22Rv1 (cell line): ENCODE data around the gene LRRC73.
"Not testable (repeated sequence)": the region's sequence is repeated elsewhere in the genome, so short reads cannot be mapped to it uniquely, and the experiment has no call there.

Source experiments
- H3K27ac ChIP-seq: fragments of 450-650 bp; 2 replicates; pipeline ENCODE4 v1.5.1; 2017
- CTCF ChIP-seq: fragments of 450-650 bp; IDR thresholded peaks from 2 replicates; pipeline ENCODE4 v1.5.1; 2017; ENCODE audit warnings: mild to moderate bottlenecking
- ZFX ChIP-seq: fragments of 450-650 bp; IDR thresholded peaks from 2 replicates; pipeline ENCODE4 v1.6.1; 2017; ENCODE audit warnings: antibody characterized with exemption, borderline replicate concordance

LRRC73 gene

GRCh38 chr6:43459535-43459934 lies 50.6 kb downstream of the LRRC73 start:
- no peak for TF ChIP-seq CTCF
- no peak for TF ChIP-seq ZFX
- H3K27ac ChIP-seq: no peak overlapping the region

DNA sequence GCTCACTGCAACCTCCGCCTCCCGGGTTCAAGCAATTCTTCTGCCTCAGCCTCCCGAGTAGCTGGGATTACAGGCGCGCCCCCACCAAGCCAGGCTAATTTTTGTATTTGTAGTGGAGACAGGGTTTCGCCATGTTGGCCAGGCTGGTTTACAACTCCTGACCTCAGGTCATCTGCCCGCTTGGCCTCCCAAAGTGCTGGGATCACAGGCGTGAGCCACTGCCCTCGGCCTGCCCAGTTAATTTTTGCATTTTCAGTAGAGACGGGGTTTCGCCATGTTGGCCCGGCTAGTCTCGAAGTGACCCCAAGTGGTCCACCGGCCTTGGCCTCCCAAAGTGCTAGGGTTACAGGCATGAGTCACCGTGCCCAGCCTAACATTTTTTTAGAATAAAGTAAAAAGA lies 52.0 kb downstream of the LRRC73 start:
- not testable (repeated sequence) for H3K27ac ChIP-seq

- H3K27ac ChIP-seq: no peak overlapping the region
- TF ChIP-seq ZFX: no peak
- peak; percentile 52 for TF ChIP-seq CTCF
Observed at GRCh38 chr6:43457643-43458042, 52.5 kb downstream of the LRRC73 start.
